ENCODE measurements around the gene SLCO3A1. TPM values are rescaled to one million over a fixed set of nuclear protein-coding genes. Genes with fewer than 3 reads are reported as not detected.

SLCO3A1 gene
- total RNA-seq, 2 experiments from 2014 or later = 4.2 to 4.8 TPM

- H3K4me3 Mint-ChIP-seq = no peak overlapping the region
- POLR2A ChIA-PET = no interaction called here
- peaks cover 29% of the 10 kb centered on the region for H3K4me1 Mint-ChIP-seq (ENCODE audit: low read depth)
- no peaks in the 10 kb centered on the region for H3K27me3 Mint-ChIP-seq
- no peaks in the 10 kb centered on the region for H3K9me3 Mint-ChIP-seq
- no peaks in the 10 kb centered on the region for H3K36me3 Mint-ChIP-seq (ENCODE audit: low read depth)
- intact Hi-C loops (cut with micrococcal nuclease) = no loop called here
- DNase-seq (no peak), ATAC-seq (no peak)
- H3K27ac Mint-ChIP-seq = no peak overlapping the region
- CTCF ChIA-PET = interaction anchor here (1.3 to 1.5 kb wide), 3 partner anchors 21 to 614 kb away, joined by 3 to 5 read pairs (median 4); no protein-coding TSS in a partner anchor
- no peak for TF ChIP-seq CTCF (IDR thresholded peaks at IDR 0.05)
Measured at GRCh38 chr15:92100301-92100700, 246.8 kb downstream of the SLCO3A1 start.

DNA sequence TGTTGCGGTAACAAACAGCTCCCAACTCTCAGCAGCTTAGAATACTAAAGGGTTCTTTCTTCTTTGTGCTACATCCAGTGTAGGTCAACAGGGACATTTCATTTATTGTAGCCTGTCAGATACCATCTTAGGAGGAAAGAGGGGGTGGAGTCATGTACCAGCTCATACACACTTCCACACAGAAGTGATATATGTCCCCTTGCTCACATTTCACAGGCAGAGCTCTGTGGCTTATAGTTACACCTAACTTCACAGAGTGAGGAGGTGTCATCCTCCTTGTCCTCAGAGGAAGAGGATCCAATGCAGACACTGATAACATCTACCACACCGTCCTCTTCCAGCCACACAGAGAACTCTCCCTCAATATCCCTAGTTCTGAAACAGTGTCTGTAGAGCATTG is 247.2 kb downstream of the SLCO3A1 start:
- no peak for DNase-seq
- no peaks in the 10 kb centered on the region for H3K9me3 Mint-ChIP-seq
- peaks cover 24% of the 10 kb centered on the region for H3K4me1 Mint-ChIP-seq (ENCODE audit: low read depth)
- CTCF ChIA-PET = interaction anchor here (1.1 to 1.5 kb wide), 4 partner anchors 15 to 614 kb away, joined by 3 to 5 read pairs (median 4); no protein-coding TSS in a partner anchor
- intact Hi-C loops (cut with micrococcal nuclease) = no loop called here
- H3K27me3 Mint-ChIP-seq = no peaks in the 10 kb centered on the region
- POLR2A ChIA-PET = interaction anchor here (0.6 kb wide), 1 partner anchor 75 kb away, joined by 3 read pairs; no protein-coding TSS in a partner anchor
- no peak overlapping the region for H3K27ac Mint-ChIP-seq
- H3K36me3 Mint-ChIP-seq (ENCODE audit: low read depth) = no peaks in the 10 kb centered on the region
- TF ChIP-seq CTCF (IDR thresholded peaks at IDR 0.05) = no peak
- no peak overlapping the region for H3K4me3 Mint-ChIP-seq
- no peak for ATAC-seq

- CTCF ChIA-PET = interaction anchor here (0.8 to 1.2 kb wide), 3 partner anchors 10 to 19 kb away, joined by 3 to 4 read pairs (median 3); no protein-coding TSS in a partner anchor
- H3K27ac Mint-ChIP-seq = peak overlapping the region; percentile 66
- H3K9me3 Mint-ChIP-seq = no peaks in the 10 kb centered on the region
- intact Hi-C loops (cut with micrococcal nuclease) = no loop called here
- DNase-seq (peak; percentile 25), ATAC-seq (no peak)
- no peaks in the 10 kb centered on the region for H3K27me3 Mint-ChIP-seq
- no peak overlapping the region for H3K4me3 Mint-ChIP-seq
- no peaks in the 10 kb centered on the region for H3K36me3 Mint-ChIP-seq (ENCODE audit: low read depth)
- peaks cover 16% of the 10 kb centered on the region for H3K4me1 Mint-ChIP-seq (ENCODE audit: low read depth)
- no peak for TF ChIP-seq CTCF (IDR thresholded peaks at IDR 0.05)
- POLR2A ChIA-PET = interaction anchor here (0.7 kb wide), 1 partner anchor 1077 kb away, joined by 3 read pairs; no protein-coding TSS in a partner anchor
Measured at GRCh38 chr15:92101708-92102394, 248.3 kb downstream of the SLCO3A1 start.

- ChIA-PET CTCF (interaction anchor here (1.2 to 1.4 kb wide), 2 partner anchors 20 to 174 kb away, joined by 3 read pairs; no protein-coding TSS in a partner anchor), POLR2A (no interaction called here)
- no peak for TF ChIP-seq CTCF (IDR thresholded peaks at IDR 0.05)
- ATAC-seq (no peak), DNase-seq (no peak)
- Mint-ChIP-seq H3K36me3 (ENCODE audit: low read depth) (no peaks in the 10 kb centered on the region), H3K27me3 (no peaks in the 10 kb centered on the region), H3K27ac (no peak overlapping the region), H3K4me3 (no peak overlapping the region), H3K9me3 (no peaks in the 10 kb centered on the region), H3K4me1 (ENCODE audit: low read depth) (peaks cover 16% of the 10 kb centered on the region)
- intact Hi-C loops (cut with micrococcal nuclease) = no loop called here
Measured at GRCh38 chr15:92102395-92102755, 248.9 kb downstream of the SLCO3A1 start.

DNA sequence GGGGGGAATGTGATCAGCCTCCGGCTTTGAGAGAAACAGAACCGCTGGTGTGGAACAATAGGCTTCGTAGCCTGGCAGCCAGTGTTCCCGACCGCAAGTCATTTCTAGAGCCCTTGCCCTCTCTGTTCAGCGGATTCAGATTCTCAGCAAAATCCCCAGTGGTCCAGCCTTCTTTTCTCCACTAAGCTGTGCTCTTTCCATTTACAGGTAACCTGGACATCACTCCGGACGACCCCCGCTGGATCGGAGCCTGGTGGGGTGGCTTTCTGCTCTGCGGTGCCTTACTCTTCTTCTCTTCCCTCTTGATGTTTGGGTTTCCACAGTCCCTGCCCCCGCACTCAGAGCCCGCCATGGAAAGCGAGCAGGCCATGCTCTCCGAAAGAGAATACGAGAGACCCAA is 250.6 kb downstream of the SLCO3A1 start:
- Mint-ChIP-seq H3K27ac (no peak overlapping the region), H3K9me3 (no peaks in the 10 kb centered on the region), H3K36me3 (ENCODE audit: low read depth) (no peaks in the 10 kb centered on the region), H3K4me3 (no peak overlapping the region), H3K27me3 (no peaks in the 10 kb centered on the region), H3K4me1 (ENCODE audit: low read depth) (peaks cover 22% of the 10 kb centered on the region)
- no peak for TF ChIP-seq CTCF (IDR thresholded peaks at IDR 0.05)
- POLR2A ChIA-PET = interaction anchor here (0.7 kb wide), 1 partner anchor 103 kb away, joined by 3 read pairs; no protein-coding TSS in a partner anchor
- ATAC-seq (no peak), DNase-seq (no peak)
- CTCF ChIA-PET = no interaction called here
- intact Hi-C loops (cut with micrococcal nuclease) = no loop called here

Data from activated CD8-positive, alpha-beta T cell treated with anti-CD3 and anti-CD28 coated beads for 36 hours (primary cell).